ENCODE measurements around the gene PCBP3. TPM values are rescaled to one million over a fixed set of nuclear protein-coding genes. Genes with fewer than 3 reads are reported as not detected.

Gene PCBP3
- total and polyA plus RNA-seq, 2 of the 8 experiments (the other 6 are each of a cell fraction or from before 2014, with no cell fraction given) = 3.5 to 6.3 TPM

GRCh38 chr21:45908536-45909237 lies 265.2 kb downstream of the PCBP3 start:
- Histone ChIP-seq H3K27me3 (replicated peaks in 1 of 4; ENCODE audit: control insufficient read depth in 3 of 4, extremely low read depth in 1 of 4, insufficient read depth in 3 of 4, low read length in 3 of 4) (no peaks in the 10 kb centered on the region; a peak in 1 of 7 replicates), H4K20me1 (replicated peaks in 1 of 2; ENCODE audit: control insufficient read depth in 1 of 2, insufficient read depth in 2 of 2, low read length in 2 of 2) (peaks cover 0 to 5% of the 10 kb centered on the region in 2 experiments), H3K23ac (ENCODE audit: insufficient read length) (no peak overlapping the region), H3K4ac (replicated peaks; ENCODE audit: insufficient read length, low read depth, low read length) (no peak overlapping the region), H3K4me2 (ENCODE audit: insufficient read depth in 1 of 2, low read depth in 2 of 2, low read length in 2 of 2) (no peak overlapping the region), H3K79me1 (ENCODE audit: low read depth, low read length) (no peaks in the 10 kb centered on the region), H3K4me3 (ENCODE audit: extremely low read depth in 1 of 4, insufficient read depth in 2 of 4, low read depth in 3 of 4, low read length in 4 of 4) (no peak overlapping the region), H3K36me3 (ENCODE audit: control insufficient read depth in 2 of 4, insufficient read depth in 4 of 4, low read length in 3 of 4) (no peaks in the 10 kb centered on the region), H3K79me2 (ENCODE audit: control insufficient read depth in 1 of 2, insufficient read depth in 2 of 2, low read length in 2 of 2) (no peaks in the 10 kb centered on the region), H2BK12ac (ENCODE audit: low read depth, low read length) (no peak overlapping the region), H4K91ac (replicated peaks; ENCODE audit: insufficient read length, low read length) (no peak overlapping the region), H3K18ac (ENCODE audit: extremely low read depth, low read length) (no peak overlapping the region; the same call in 1 of the 2 replicates), H3K9ac (replicated peaks in 1 of 4; ENCODE audit: extremely low read depth in 1 of 4, low read depth in 3 of 4, low read length in 3 of 4) (no peak overlapping the region), H2BK5ac (ENCODE audit: low read depth, low read length) (no peak overlapping the region), H3K4me1 (replicated peaks in 1 of 4; ENCODE audit: control insufficient read depth in 3 of 4, insufficient read depth in 4 of 4, low read length in 3 of 4) (no peaks in the 10 kb centered on the region), H2AFZ (ENCODE audit: low read length) (no peak overlapping the region), H3K56ac (replicated peaks; ENCODE audit: insufficient read length, low read depth, low read length) (no peak overlapping the region), H3K23me2 (ENCODE audit: low read depth, low read length) (no peaks in the 10 kb centered on the region), H2BK20ac (ENCODE audit: low read length) (no peak overlapping the region), H2BK15ac (ENCODE audit: low read length) (no peak overlapping the region), H4K8ac (ENCODE audit: extremely low read depth, insufficient read depth, low read length) (peak overlapping the region; percentile 5; the same call in 1 of the 2 replicates), H4K5ac (ENCODE audit: insufficient read length, low read depth, low read length) (no peak overlapping the region), H3K14ac (ENCODE audit: insufficient read length) (no peak overlapping the region), H2AK5ac (ENCODE audit: low read depth, low read length) (no peak overlapping the region), H3K27ac (ENCODE audit: low read depth, low read length) (no peak overlapping the region), H3K9me3 (ENCODE audit: insufficient read depth in 2 of 2, low read depth in 1 of 2, low read length in 1 of 2) (no peaks in the 10 kb centered on the region), H2BK120ac (replicated peaks; ENCODE audit: low read depth, low read length) (no peak overlapping the region)
- DNase-seq (ENCODE audit: low read depth in 1 of 2, low spot score in 2 of 2) (no peak), FAIRE-seq (no peak)
- WGBS, 2 experiments (ENCODE audit: extremely low coverage in 1 of 2, insufficient coverage in 1 of 2, insufficient read length in 1 of 2, insufficient replicate concordance in 2 of 2, low coverage in 1 of 2, low lambda C conversion rate in 2 of 2, missing lambda C conversion rate in 1 of 2) = 87% methylated on average over 24 of the region's 27 CpGs; no CpG with 5 or more reads in 1 of the 2 experiments
- ChIA-PET POLR2A (ENCODE audit: partially characterized antibody) (no interaction called here), CTCF (ENCODE audit: partially characterized antibody) (interaction anchor here (1.3 to 2.0 kb wide), 3 partner anchors 10 to 28 kb away, joined by 3 to 7 read pairs (median 6); no protein-coding TSS in a partner anchor)
- no peak for TF ChIP-seq CTBP2 (IDR thresholded peaks at IDR 0.05; ENCODE audit: borderline replicate concordance, insufficient read depth, insufficient read length, low read length)
- no peak for TF ChIP-seq RNF2 (IDR thresholded peaks at IDR 0.05; ENCODE audit: borderline replicate concordance, low read depth, low read length, missing control alignments, poor library complexity, severe bottlenecking)
- no peak for TF ChIP-seq TBP (IDR thresholded peaks at IDR 0.05; ENCODE audit: low read depth, low read length)
- no peak for TF ChIP-seq SIRT6 (IDR thresholded peaks at IDR 0.05; ENCODE audit: low read length)
- TF ChIP-seq TAF7 (optimal IDR thresholded peaks at IDR 0.05; ENCODE audit: borderline replicate concordance, low read depth, low read length) = no peak
- no peak for TF ChIP-seq EP300 (IDR thresholded peaks at IDR 0.05; ENCODE audit: borderline replicate concordance in 1 of 2, low read depth in 2 of 2, low read length in 2 of 2)
- TF ChIP-seq CBX8 (IDR thresholded peaks at IDR 0.05; ENCODE audit: borderline replicate concordance, low read depth, low read length) = no peak
- TF ChIP-seq HDAC6 (IDR thresholded peaks at IDR 0.05; ENCODE audit: low read depth, low read length) = no peak
- no peak for TF ChIP-seq ATF3 (IDR thresholded peaks at IDR 0.05; ENCODE audit: insufficient read depth, low read depth, low read length)
- no peak for TF ChIP-seq CREB1 (IDR thresholded peaks at IDR 0.05)
